Endothelial cell of umbilical vein (primary cell): ENCODE results near the gene CCNDBP1. TPM values are rescaled to one million over a fixed set of nuclear protein-coding genes. Genes with fewer than 3 reads are reported as not detected.

Source experiments
- BruUV-seq: library from RNA; stranded (reverse); fragments of 400-500 nt; replicated peaks from 2 replicates; lab custom pipeline; 2021; lab: Mats Ljungman, UMichigan
- CTCF ChIA-PET: fragments of 300-600, 350-600 bp; sonication (Branson Sonifier 250); formaldehyde crosslinking; loops from one replicate; lab custom pipeline; 2021; ENCODE audit warnings: antibody characterized with exemption, inconsistent platforms; lab: Charles Lee
- POLR2A ChIA-PET: fragments of 300-600, 350-600 bp; sonication (Branson Sonifier 250); formaldehyde crosslinking; loops from one replicate; lab custom pipeline; 2021; ENCODE audit warnings: antibody characterized with exemption, inconsistent platforms; lab: Charles Lee
- DNase-seq: peaks from one replicate; pipeline ENCODE4 v3.0.0-alpha.2; 2011; ENCODE audit warnings: low read depth, low spot score
- FAIRE-seq: peaks from 2 replicates; lab custom pipeline; 2011; peaks lifted over from hg19 to GRCh38; lab: Jason Lieb, UNC
- H2AFZ ChIP-seq: 2 replicates; pipeline ENCODE4 v1.6.0; 2012; ENCODE audit warnings: low read depth, low read length, control low read depth, inconsistent platforms
- H3K27ac ChIP-seq: 2 replicates; pipeline ENCODE4 v1.5.1; 2011; ENCODE audit warnings: low read depth, mild to moderate bottlenecking, control low read depth, low read length, moderate library complexity; ENCODE audit not compliant: insufficient read depth
- H3K27me3 ChIP-seq, 2 experiments: 2 replicates each; pipeline versions ENCODE4 v1.6.0 to v1.6.1; 2011; ENCODE audit warnings: low read length in 2 of 2, mixed read lengths in 1 of 2; ENCODE audit not compliant: control insufficient read depth in 2 of 2, insufficient read depth in 2 of 2
- H3K36me3 ChIP-seq, 2 experiments: 2 replicates in 1 of 2; 3 replicates in 1 of 2; pipeline ENCODE4 v1.5.1; 2011; ENCODE audit warnings: low read length in 2 of 2, mild to moderate bottlenecking in 1 of 2, moderate library complexity in 1 of 2; ENCODE audit not compliant: control insufficient read depth in 2 of 2, insufficient read depth in 2 of 2; ENCODE audit errors: extremely low read depth in 1 of 2
- H3K4me1 ChIP-seq: 3 replicates; pipeline ENCODE4 v1.5.1; 2011; ENCODE audit warnings: mild to moderate bottlenecking, low read length; ENCODE audit not compliant: control insufficient read depth, insufficient read depth; ENCODE audit errors: extremely low read depth
- H3K4me2 ChIP-seq: 2 replicates; pipeline ENCODE4 v1.6.1; 2011; ENCODE audit warnings: low read length, control low read depth, mixed read lengths; ENCODE audit not compliant: insufficient read depth
- H3K4me3 ChIP-seq, 3 experiments: fragments of 200-600 bp in 1 of 3; sonication (generic), shearing (Covaris generic) in 1 of 3; replicated peaks in 1 of 3; 2 replicates each; pipeline ENCODE4 v1.5.1; 2011 to 2016; ENCODE audit warnings: control low read depth in 3 of 3, low read length in 3 of 3, mild to moderate bottlenecking in 2 of 3, inconsistent platforms in 1 of 3, low read depth in 1 of 3, moderate library complexity in 1 of 3; ENCODE audit not compliant: insufficient read depth in 1 of 3
- H3K79me2 ChIP-seq: 2 replicates; pipeline ENCODE4 v1.6.0; 2012; ENCODE audit warnings: low read length, inconsistent platforms; ENCODE audit not compliant: control insufficient read depth, insufficient read depth
- H3K9ac ChIP-seq: replicated peaks from 2 replicates; pipeline ENCODE3; 2011; ENCODE audit warnings: low read length, control low read depth; ENCODE audit not compliant: insufficient read depth; ENCODE audit errors: extremely low read depth
- H3K9me1 ChIP-seq: replicated peaks from 3 replicates; pipeline ENCODE4 v1.6.0; 2011; ENCODE audit warnings: mild to moderate bottlenecking, low read length; ENCODE audit not compliant: control insufficient read depth, insufficient read depth; ENCODE audit errors: extremely low read depth
- H3K9me3 ChIP-seq: replicated peaks from 2 replicates; pipeline ENCODE4 v1.5.1; 2012; ENCODE audit warnings: low read length, inconsistent platforms; ENCODE audit not compliant: control insufficient read depth, insufficient read depth
- H4K20me1 ChIP-seq: replicated peaks from 2 replicates; pipeline ENCODE3; 2011; ENCODE audit warnings: mild to moderate bottlenecking, low read length; ENCODE audit not compliant: control insufficient read depth, insufficient read depth; ENCODE audit errors: extremely low read depth
- EZH2 ChIP-seq: IDR thresholded peaks from 2 replicates; pipeline ENCODE4 v1.6.1; 2012; ENCODE audit warnings: borderline replicate concordance, low read depth, mild to moderate bottlenecking, moderate library complexity, low read length, inconsistent platforms; ENCODE audit not compliant: severe bottlenecking
- FOS ChIP-seq: IDR thresholded peaks from 2 replicates; pipeline ENCODE4 v1.6.1; 2011; ENCODE audit warnings: mild to moderate bottlenecking, low read length, moderate library complexity, borderline replicate concordance; ENCODE audit not compliant: insufficient read depth
- GATA2 ChIP-seq: IDR thresholded peaks from 2 replicates; pipeline ENCODE4 v1.7.0; 2011; ENCODE audit warnings: low read depth, mild to moderate bottlenecking, moderate library complexity, mixed read lengths, low read length; ENCODE audit not compliant: insufficient read length, insufficient read depth
- JUN ChIP-seq: IDR thresholded peaks from 2 replicates; pipeline ENCODE4 v1.6.1; 2011; ENCODE audit warnings: borderline replicate concordance, low read depth; ENCODE audit not compliant: insufficient read length, insufficient read depth
- MYC ChIP-seq: IDR thresholded peaks from one replicate; pipeline ENCODE4 v1.6.1; 2011; ENCODE audit warnings: mild to moderate bottlenecking, low read depth, low read length
- POLR2A ChIP-seq: IDR thresholded peaks from 2 replicates; pipeline ENCODE4 v1.6.1; 2012; ENCODE audit warnings: low read depth, mild to moderate bottlenecking, control low read depth, low read length
- POLR2AphosphoS5 ChIP-seq: IDR thresholded peaks from 2 replicates; pipeline ENCODE4 v1.6.1; 2012; ENCODE audit warnings: low read depth, mild to moderate bottlenecking, control low read depth, low read length, moderate library complexity; ENCODE audit not compliant: insufficient read depth
- dilution Hi-C: fragments of 300-500 bp; cut with MboI; formaldehyde crosslinking; loops from one replicate; pipeline ENCODE4 v1.15.0; 2019; ENCODE audit warnings: low sequenced_read_pairs; ENCODE audit not compliant: extremely low pct_ligation_motif_present
- intact Hi-C: fragments of 100-400 bp; cut with micrococcal nuclease; formaldehyde crosslinking; loops from one replicate; pipeline ENCODE4 v1.10.0; 2022
- polyA plus RNA-seq, 4 experiments: library from polyadenylated mRNA; depleted of rRNA in 3 of 4; stranded (reverse) in 3 of 4; unstranded in 1 of 4; fragments of >200 nt; gene quantifications; 2 replicates each; pipeline versions ENCODE4 v1.2.1 to v1.2.3, GENCODE V29; 2011 to 2012; ENCODE audit warnings: missing spikeins in 1 of 4
- total RNA-seq: library from RNA; stranded (reverse); gene quantifications from 2 replicates; pipeline ENCODE4 v1.2.3, GENCODE V29; 2021
- TF ChIP-seq, protein P1 (sequence below): IDR thresholded peaks from 2 replicates; pipeline ENCODE4 v1.6.1; 2011; ENCODE audit not compliant: insufficient read depth, insufficient read length
- TF ChIP-seq, protein P2 (sequence below), 2 donors: IDR thresholded peaks; 1 replicate in 1 of 2; 2 replicates in 1 of 2; pipeline ENCODE4 v1.5.1; 2011; ENCODE audit warnings: low read length in 2 of 2, mild to moderate bottlenecking in 2 of 2, moderate library complexity in 2 of 2, control low read depth in 1 of 2, inconsistent platforms in 1 of 2, low read depth in 1 of 2; ENCODE audit not compliant: insufficient read depth in 1 of 2; ENCODE audit errors: extremely low read depth in 1 of 2

The CCNDBP1 gene
- total and polyA plus RNA-seq, 2 donors (not counting 3 experiments of a cell fraction or from before 2014, with no cell fraction given): 39.9 to 54.9 TPM

DNA sequence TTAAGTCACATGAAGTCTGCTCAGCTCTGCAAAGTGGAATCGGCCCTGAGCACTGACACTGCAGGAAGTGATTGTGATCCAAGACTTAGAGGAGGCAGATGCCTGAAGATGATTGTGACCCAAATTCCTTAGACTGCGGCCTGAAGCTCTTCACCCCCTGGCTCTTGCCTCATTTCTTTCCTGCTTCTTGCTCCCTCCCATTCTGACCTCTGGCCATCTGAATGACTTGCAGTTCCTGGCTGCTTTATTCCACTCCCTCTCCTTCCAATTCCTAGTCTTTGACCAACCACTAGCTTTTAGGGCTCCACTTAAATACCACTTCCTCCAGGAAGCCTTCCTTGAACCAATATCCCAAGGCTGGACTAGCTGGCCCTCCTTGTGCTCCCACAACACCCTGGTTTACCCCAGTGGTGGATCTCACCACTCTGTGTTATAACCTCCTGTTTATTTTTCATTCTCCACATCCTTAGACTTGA lies 45.5 kb downstream of the CCNDBP1 start:
- Histone ChIP-seq H3K9ac (no peak overlapping the region), H3K9me1 (no peaks in the 10 kb centered on the region), H3K27me3 (peaks cover 0 to 12% of the 10 kb centered on the region in 2 experiments), H3K4me2 (no peak overlapping the region), H2AFZ (no peak overlapping the region), H3K79me2 (no peaks in the 10 kb centered on the region), H4K20me1 (no peaks in the 10 kb centered on the region), H3K4me1 (no peaks in the 10 kb centered on the region), H3K9me3 (no peaks in the 10 kb centered on the region), H3K27ac (no peak overlapping the region), H3K36me3 (no peaks in the 10 kb centered on the region), H3K4me3 (no peak overlapping the region)
- TF ChIP-seq EZH2: no peak
- no peak for TF ChIP-seq MYC
- TF ChIP-seq POLR2A: no peak
- no peak for TF ChIP-seq FOS
- TF ChIP-seq, protein P1, sequence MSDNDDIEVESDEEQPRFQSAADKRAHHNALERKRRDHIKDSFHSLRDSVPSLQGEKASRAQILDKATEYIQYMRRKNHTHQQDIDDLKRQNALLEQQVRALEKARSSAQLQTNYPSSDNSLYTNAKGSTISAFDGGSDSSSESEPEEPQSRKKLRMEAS: no peak
- TF ChIP-seq GATA2: no peak
- no peak for TF ChIP-seq POLR2AphosphoS5
- no peak for TF ChIP-seq JUN
- TF ChIP-seq, protein P2, sequence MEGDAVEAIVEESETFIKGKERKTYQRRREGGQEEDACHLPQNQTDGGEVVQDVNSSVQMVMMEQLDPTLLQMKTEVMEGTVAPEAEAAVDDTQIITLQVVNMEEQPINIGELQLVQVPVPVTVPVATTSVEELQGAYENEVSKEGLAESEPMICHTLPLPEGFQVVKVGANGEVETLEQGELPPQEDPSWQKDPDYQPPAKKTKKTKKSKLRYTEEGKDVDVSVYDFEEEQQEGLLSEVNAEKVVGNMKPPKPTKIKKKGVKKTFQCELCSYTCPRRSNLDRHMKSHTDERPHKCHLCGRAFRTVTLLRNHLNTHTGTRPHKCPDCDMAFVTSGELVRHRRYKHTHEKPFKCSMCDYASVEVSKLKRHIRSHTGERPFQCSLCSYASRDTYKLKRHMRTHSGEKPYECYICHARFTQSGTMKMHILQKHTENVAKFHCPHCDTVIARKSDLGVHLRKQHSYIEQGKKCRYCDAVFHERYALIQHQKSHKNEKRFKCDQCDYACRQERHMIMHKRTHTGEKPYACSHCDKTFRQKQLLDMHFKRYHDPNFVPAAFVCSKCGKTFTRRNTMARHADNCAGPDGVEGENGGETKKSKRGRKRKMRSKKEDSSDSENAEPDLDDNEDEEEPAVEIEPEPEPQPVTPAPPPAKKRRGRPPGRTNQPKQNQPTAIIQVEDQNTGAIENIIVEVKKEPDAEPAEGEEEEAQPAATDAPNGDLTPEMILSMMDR (IDR thresholded peaks at IDR 0.05; ENCODE audit: extremely low read depth in 1 of 2, insufficient read depth in 1 of 2, low read depth in 1 of 2, low read length in 2 of 2): no peak
- DNase-seq (no peak), FAIRE-seq (no peak)
- intact Hi-C loops: no loop called here
- no TSS peak for BruUV-seq
- dilution Hi-C loops: no loop called here
- CTCF ChIA-PET: interaction anchor here (1.0 to 10.5 kb wide), 4 partner anchors 8 to 55 kb away, joined by 3 to 427 read pairs (median 7); no protein-coding TSS in a partner anchor
- POLR2A ChIA-PET: no interaction called here
